Measurements from ENCODE around the gene SPHKAP. TPM values are rescaled to one million over a fixed set of nuclear protein-coding genes. Genes with fewer than 3 reads are reported as not detected.

Gene SPHKAP
- total and polyA plus RNA-seq, 2 of the 13 experiments (the other 11 are each of a cell fraction or from before 2014, with no cell fraction given): not detected

GRCh38 chr2:228064796-228065315 lies 116.6 kb downstream of the SPHKAP start:
- ChIA-PET POLR2A (no interaction called here), CTCF (ENCODE audit: low intra/inter-chr PET ratio, low total read pairs) (no interaction called here)
- Histone ChIP-seq H3K4me1 (ENCODE audit: insufficient read depth, low read length) (no peaks in the 10 kb centered on the region), H3K27ac (ENCODE audit: extremely low read length, insufficient read depth, low read length) (no peak overlapping the region), H3K9ac (ENCODE audit: insufficient read depth, low read depth, low read length) (no peak overlapping the region), H3K27me3 (ENCODE audit: control insufficient read depth in 1 of 2, insufficient read depth in 2 of 2, low read length in 2 of 2) (no peaks in the 10 kb centered on the region), H3K4me2 (ENCODE audit: low read depth, low read length) (no peak overlapping the region), H3K4me3 (replicated peaks in 1 of 3; ENCODE audit: insufficient read depth in 1 of 3, low read depth in 2 of 3, low read length in 3 of 3) (no peak overlapping the region), H3K9me3 (ENCODE audit: low read length) (no peaks in the 10 kb centered on the region), H2AFZ (ENCODE audit: low read length) (no peak overlapping the region), H3K36me3 (replicated peaks in 1 of 2; ENCODE audit: control insufficient read depth in 1 of 2, insufficient read depth in 2 of 2, low read length in 2 of 2) (no peaks in the 10 kb centered on the region), H4K20me1 (ENCODE audit: insufficient read depth, low read length) (no peaks in the 10 kb centered on the region; the same call in 1 of the 2 replicates), H3K79me2 (ENCODE audit: insufficient read depth, low read length) (no peaks in the 10 kb centered on the region)
- intact Hi-C loops (cut with micrococcal nuclease; ENCODE audit: unreplicated experiment) (no loop called here), in situ Hi-C loops (cut with HindIII; ENCODE audit: extremely low pct_ligation_motif_present, low pct_unique_long_range_greater_than_20kb) (no loop called here)
- ATAC-seq: no peak
- BruUV-seq (replicated peaks): no TSS peak
- DNase-seq (ENCODE audit: low spot score): no peak
- FAIRE-seq: no peak
- TF ChIP-seq NFIB (CRISPR knock-in tag; IDR thresholded peaks at IDR 0.05; ENCODE audit: borderline replicate concordance) (no peak), ATF1 (CRISPR knock-in tag; IDR thresholded peaks at IDR 0.05) (no peak), ZNF670 (CRISPR knock-in tag; IDR thresholded peaks at IDR 0.05; ENCODE audit: borderline replicate concordance) (no peak), THYN1 (CRISPR knock-in tag; IDR thresholded peaks at IDR 0.05; ENCODE audit: borderline replicate concordance, low read depth) (no peak), U2AF1 (optimal IDR thresholded peaks at IDR 0.05; ENCODE audit: low read depth, low read length) (no peak), ZNF207 (IDR thresholded peaks at IDR 0.05; ENCODE audit: borderline replicate concordance) (no peak), IKZF4 (CRISPR knock-in tag; IDR thresholded peaks at IDR 0.05; ENCODE audit: borderline replicate concordance, low read depth, not compliant biosample characterization) (no peak), BHLHE40 (IDR thresholded peaks at IDR 0.05; ENCODE audit: low read length) (no peak), ZIK1 (CRISPR knock-in tag; IDR thresholded peaks at IDR 0.05; ENCODE audit: borderline replicate concordance, low read depth) (no peak), ZNF570 (CRISPR knock-in tag; IDR thresholded peaks at IDR 0.05; ENCODE audit: borderline replicate concordance) (no peak), ZNF275 (CRISPR knock-in tag; IDR thresholded peaks at IDR 0.05; ENCODE audit: borderline replicate concordance) (no peak), TRIM24 (CRISPR knock-in tag; IDR thresholded peaks at IDR 0.05) (no peak), ZMAT3 (CRISPR knock-in tag; conservative IDR thresholded peaks at IDR 0.05) (no peak), REPIN1 (CRISPR knock-in tag; IDR thresholded peaks at IDR 0.05; ENCODE audit: borderline replicate concordance, low read depth) (no peak), CHD2 (IDR thresholded peaks at IDR 0.05; ENCODE audit: low read depth, low read length) (no peak), MEIS2 (CRISPR knock-in tag; IDR thresholded peaks at IDR 0.05) (no peak), DMTF1 (CRISPR knock-in tag; IDR thresholded peaks at IDR 0.05) (no peak), TFE3 (CRISPR knock-in tag; IDR thresholded peaks at IDR 0.05) (no peak)
